ENCODE data around the gene HUNK. TPM values are rescaled to one million over a fixed set of nuclear protein-coding genes. Genes with fewer than 3 reads are reported as not detected.

Gene HUNK
- total and polyA plus RNA-seq, 7 experiments from 2014 or later = 0.16 to 0.54 (median 0.30) TPM; not detected in 4

DNA sequence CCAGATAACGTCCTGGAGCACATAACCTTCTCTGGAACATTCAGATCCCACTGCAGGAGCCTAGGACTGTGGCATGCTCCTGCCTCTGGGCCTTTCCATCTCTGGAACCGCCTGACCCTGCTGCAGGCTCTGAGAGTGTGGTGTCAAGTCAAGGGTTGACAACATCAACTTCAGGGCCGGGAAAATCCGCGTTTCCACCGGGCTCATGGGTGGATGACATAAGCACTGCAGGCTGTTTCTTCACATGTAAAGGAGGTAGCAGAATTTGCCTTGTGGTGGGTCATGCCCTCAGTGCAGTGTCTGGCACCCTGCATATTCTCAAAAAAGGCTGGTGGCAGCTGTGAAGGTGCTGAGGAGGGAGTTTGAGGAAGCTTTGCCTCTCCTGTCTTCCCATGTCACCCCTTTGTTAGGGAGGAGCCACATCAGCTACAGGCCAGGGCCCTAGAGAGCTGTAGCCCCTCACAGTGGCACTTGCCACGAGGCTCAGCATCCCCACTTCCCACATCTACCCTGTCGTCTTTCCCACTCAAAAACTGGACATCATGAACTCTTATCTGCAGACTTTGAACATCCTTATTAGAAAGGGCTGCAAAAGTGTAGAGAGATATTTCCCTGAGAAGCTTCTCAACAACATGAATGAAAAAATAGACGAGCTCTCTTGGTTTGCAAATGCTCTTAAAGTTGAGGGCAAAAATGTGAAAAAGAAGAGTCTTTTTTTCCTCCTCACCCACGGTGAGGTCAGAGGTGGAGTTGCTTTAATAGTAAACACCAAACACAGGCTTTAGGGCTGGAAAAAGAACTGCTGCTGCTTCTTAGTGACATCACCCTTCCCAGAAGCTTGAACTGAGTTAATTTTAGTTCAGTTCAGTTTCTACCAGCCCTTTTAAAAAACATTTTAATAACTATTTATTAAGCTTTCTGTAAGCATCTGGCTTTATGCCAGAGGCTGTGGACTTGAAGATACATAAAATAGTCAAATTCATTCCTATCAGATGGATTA lies 121.3 kb downstream of the HUNK start:
- Mint-ChIP-seq H3K9me3 (peaks cover 0 to 1% (median 0%) of the 10 kb centered on the region in 11 donors), H3K27me3 (peaks cover 0 to 21% (median 17%) of the 10 kb centered on the region in 5 donors), H3K4me3 (no peak overlapping the region), H3K4me1 (no peaks in the 10 kb centered on the region), H3K27ac (no peak overlapping the region), H3K36me3 (no peaks in the 10 kb centered on the region)
- POLR2A ChIA-PET = no interaction called here
- Histone ChIP-seq H3K4me3 (ENCODE audit: low read length) (no peak overlapping the region), H3K27ac (ENCODE audit: low read depth, low read length) (no peak overlapping the region), H3K9me3 (ENCODE audit: control insufficient read depth in 2 of 3, low read length in 3 of 3) (no peaks in the 10 kb centered on the region), H3K36me3 (ENCODE audit: control insufficient read depth in 2 of 3, insufficient read depth in 3 of 3, low read length in 3 of 3) (no peaks in the 10 kb centered on the region), H3K27me3 (ENCODE audit: control insufficient read depth in 2 of 2, insufficient read depth in 2 of 2, low read length in 2 of 2) (no peaks in the 10 kb centered on the region), H3K4me1 (ENCODE audit: control insufficient read depth in 2 of 2, insufficient read depth in 2 of 2, low read length in 2 of 2) (no peaks in the 10 kb centered on the region)
- CTCF ChIA-PET = no interaction called here
- DNase-seq (no peak), ATAC-seq (no peak)
- intact Hi-C loops (cut with micrococcal nuclease) = no loop called here

DNA sequence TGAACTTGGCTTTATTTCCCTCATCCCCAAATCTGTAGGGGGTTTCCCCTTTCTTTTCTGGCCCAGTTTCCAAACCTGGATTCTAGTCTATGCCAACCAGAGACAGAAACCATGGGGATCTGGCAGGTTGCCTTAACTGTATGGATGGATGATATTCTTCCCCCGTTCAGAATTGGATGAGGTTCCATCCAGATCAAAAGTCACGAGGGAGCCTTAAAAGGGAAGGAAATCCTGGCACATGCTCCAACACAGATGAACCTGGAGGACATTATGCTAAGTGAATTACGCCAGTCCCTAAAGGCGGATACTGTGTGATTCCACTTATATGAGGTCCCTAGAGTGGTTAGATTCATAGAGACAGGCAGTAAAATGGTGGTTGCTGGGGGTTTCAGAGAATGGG lies 124.4 kb downstream of the HUNK start:
- H3K4me1 Mint-ChIP-seq = no peaks in the 10 kb centered on the region
- DNase-seq = no peak
- intact Hi-C loops (cut with micrococcal nuclease) = no loop called here
- no peak overlapping the region for H3K27ac Mint-ChIP-seq
- no peaks in the 10 kb centered on the region for H3K4me1 ChIP-seq (ENCODE audit: control insufficient read depth in 2 of 2, insufficient read depth in 2 of 2, low read length in 2 of 2)
- ChIA-PET CTCF (no interaction called here), POLR2A (interaction anchor here (0.6 kb wide), 1 partner anchor 9 kb away, joined by 5 read pairs; no protein-coding TSS in a partner anchor)
- H3K36me3 ChIP-seq (ENCODE audit: control insufficient read depth in 2 of 3, insufficient read depth in 3 of 3, low read length in 3 of 3) = no peaks in the 10 kb centered on the region
- H3K27me3 ChIP-seq (ENCODE audit: control insufficient read depth in 2 of 2, insufficient read depth in 2 of 2, low read length in 2 of 2) = no peaks in the 10 kb centered on the region
- no peaks in the 10 kb centered on the region for H3K9me3 Mint-ChIP-seq
- no peaks in the 10 kb centered on the region for H3K36me3 Mint-ChIP-seq
- no peaks in the 10 kb centered on the region for H3K9me3 ChIP-seq (ENCODE audit: control insufficient read depth in 2 of 3, low read length in 3 of 3)
- ATAC-seq = no peak
- H3K27me3 Mint-ChIP-seq = peaks cover 0 to 11% (median 5%) of the 10 kb centered on the region in 5 donors
- H3K27ac ChIP-seq (ENCODE audit: low read depth, low read length) = no peak overlapping the region
- H3K4me3 Mint-ChIP-seq = no peak overlapping the region
- H3K4me3 ChIP-seq (ENCODE audit: low read length) = no peak overlapping the region

DNA sequence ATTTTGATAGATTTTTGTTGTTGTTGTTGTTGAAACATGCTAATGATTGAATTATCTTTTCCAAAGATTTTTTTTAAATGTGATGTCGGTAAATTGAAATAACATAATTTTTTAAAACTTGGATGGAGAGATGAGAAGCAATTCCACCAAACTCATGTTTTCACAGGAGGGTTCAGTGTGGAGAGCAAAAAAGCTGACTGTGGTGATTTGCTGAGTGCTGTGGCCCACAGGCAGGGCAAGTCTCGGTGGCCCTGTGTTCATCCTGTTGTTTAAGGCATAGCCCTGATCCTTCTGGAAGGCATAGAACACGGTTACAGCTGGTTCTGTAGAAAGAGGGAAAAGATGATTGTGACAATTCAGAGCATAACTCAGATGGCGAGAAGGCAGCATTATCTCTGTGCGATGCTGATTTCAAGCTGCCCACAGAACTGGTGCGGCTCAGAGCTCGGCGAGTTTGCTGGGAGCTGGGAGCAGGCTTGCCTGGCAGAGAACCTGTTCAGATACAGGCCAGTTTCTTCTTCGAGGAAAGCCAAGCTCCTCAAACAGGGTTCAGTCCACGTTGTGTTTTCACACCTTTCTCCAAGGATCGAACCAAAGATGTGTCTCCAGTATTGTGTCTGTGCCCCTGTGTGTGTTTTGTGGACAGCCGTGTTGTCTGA lies 127.1 kb downstream of the HUNK start:
- Mint-ChIP-seq H3K9me3 (peaks cover 0 to 4% (median 0%) of the 10 kb centered on the region in 11 donors), H3K36me3 (no peaks in the 10 kb centered on the region), H3K27ac (no peak overlapping the region), H3K27me3 (peaks cover 0 to 5% (median 4%) of the 10 kb centered on the region in 5 donors), H3K4me1 (no peaks in the 10 kb centered on the region), H3K4me3 (no peak overlapping the region)
- no peak overlapping the region for H3K4me3 ChIP-seq (ENCODE audit: low read length)
- H3K27ac ChIP-seq (ENCODE audit: low read depth, low read length) = no peak overlapping the region
- H3K36me3 ChIP-seq (ENCODE audit: control insufficient read depth in 2 of 3, insufficient read depth in 3 of 3, low read length in 3 of 3) = no peaks in the 10 kb centered on the region
- ChIA-PET CTCF (no interaction called here), POLR2A (no interaction called here)
- no peaks in the 10 kb centered on the region for H3K27me3 ChIP-seq (ENCODE audit: control insufficient read depth in 2 of 2, insufficient read depth in 2 of 2, low read length in 2 of 2)
- H3K9me3 ChIP-seq (ENCODE audit: control insufficient read depth in 2 of 3, low read length in 3 of 3) = no peaks in the 10 kb centered on the region
- intact Hi-C loops (cut with micrococcal nuclease) = no loop called here
- H3K4me1 ChIP-seq (ENCODE audit: control insufficient read depth in 2 of 2, insufficient read depth in 2 of 2, low read length in 2 of 2) = no peaks in the 10 kb centered on the region
- DNase-seq (no peak), ATAC-seq (no peak)

DNA sequence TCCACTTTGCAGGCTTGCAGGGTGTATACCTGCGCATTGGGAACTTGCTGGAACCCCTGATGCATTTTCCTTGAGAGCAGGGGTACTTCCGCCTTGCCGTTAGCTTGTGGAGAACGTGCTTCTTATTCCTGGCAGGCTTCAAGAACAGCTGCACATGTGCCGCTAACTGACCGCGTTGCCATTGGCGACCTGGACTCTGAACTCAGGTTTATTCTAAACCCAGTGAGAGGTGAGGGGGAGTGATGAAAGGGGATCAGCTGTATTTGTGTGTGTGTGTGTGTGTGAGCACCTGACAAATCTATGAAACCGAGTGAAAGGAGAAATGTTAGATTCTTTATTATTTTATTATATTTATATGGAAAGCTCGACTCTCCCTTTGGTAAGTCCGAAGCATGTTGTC lies 128.6 kb downstream of the HUNK start:
- intact Hi-C loops (cut with micrococcal nuclease) = no loop called here
- H3K4me1 ChIP-seq (ENCODE audit: control insufficient read depth in 2 of 2, insufficient read depth in 2 of 2, low read length in 2 of 2) = no peaks in the 10 kb centered on the region
- H3K27ac ChIP-seq (ENCODE audit: low read depth, low read length) = no peak overlapping the region
- no peaks in the 10 kb centered on the region for H3K9me3 ChIP-seq (ENCODE audit: control insufficient read depth in 2 of 3, low read length in 3 of 3)
- no peaks in the 10 kb centered on the region for H3K4me1 Mint-ChIP-seq
- ATAC-seq (no peak), DNase-seq (no peak)
- ChIA-PET CTCF (no interaction called here), POLR2A (no interaction called here)
- no peak overlapping the region for H3K4me3 ChIP-seq (ENCODE audit: low read length)
- H3K36me3 ChIP-seq (ENCODE audit: control insufficient read depth in 2 of 3, insufficient read depth in 3 of 3, low read length in 3 of 3) = no peaks in the 10 kb centered on the region
- peaks cover 0 to 4% (median 0%) of the 10 kb centered on the region in 11 donors for H3K9me3 Mint-ChIP-seq
- H3K27me3 ChIP-seq (ENCODE audit: control insufficient read depth in 2 of 2, insufficient read depth in 2 of 2, low read length in 2 of 2) = no peaks in the 10 kb centered on the region
- no peaks in the 10 kb centered on the region for H3K36me3 Mint-ChIP-seq
- no peak overlapping the region for H3K27ac Mint-ChIP-seq
- peaks cover 0 to 5% (median 0%) of the 10 kb centered on the region in 5 donors for H3K27me3 Mint-ChIP-seq
- H3K4me3 Mint-ChIP-seq = no peak overlapping the region

DNA sequence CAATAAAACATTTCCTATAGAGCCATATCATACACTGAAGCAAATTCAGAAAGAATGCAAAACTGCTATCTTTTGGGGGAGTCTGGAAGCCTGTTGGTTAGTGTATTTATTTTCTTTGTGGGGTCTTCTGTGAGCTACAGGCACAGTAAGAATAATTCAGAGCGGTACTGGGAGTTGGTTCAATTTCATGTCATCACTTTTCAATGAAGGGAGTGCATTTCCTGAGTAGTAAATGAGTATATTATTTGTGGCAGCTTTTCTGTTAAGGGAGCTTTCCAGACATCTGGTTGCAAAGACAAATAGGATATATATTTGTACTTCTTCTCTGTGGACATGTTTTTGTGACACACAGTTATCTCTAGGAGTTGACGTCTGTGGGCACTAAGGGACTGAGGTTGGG lies 130.6 kb downstream of the HUNK start:
- Histone ChIP-seq H3K4me3 (ENCODE audit: low read length) (no peak overlapping the region), H3K27me3 (ENCODE audit: control insufficient read depth in 2 of 2, insufficient read depth in 2 of 2, low read length in 2 of 2) (no peaks in the 10 kb centered on the region), H3K4me1 (ENCODE audit: control insufficient read depth in 2 of 2, insufficient read depth in 2 of 2, low read length in 2 of 2) (no peaks in the 10 kb centered on the region), H3K36me3 (ENCODE audit: control insufficient read depth in 2 of 3, insufficient read depth in 3 of 3, low read length in 3 of 3) (no peaks in the 10 kb centered on the region), H3K9me3 (ENCODE audit: control insufficient read depth in 2 of 3, low read length in 3 of 3) (no peaks in the 10 kb centered on the region), H3K27ac (ENCODE audit: low read depth, low read length) (no peak overlapping the region)
- Mint-ChIP-seq H3K4me3 (no peak overlapping the region), H3K36me3 (no peaks in the 10 kb centered on the region), H3K9me3 (peaks cover 0 to 4% (median 0%) of the 10 kb centered on the region in 11 donors), H3K4me1 (no peaks in the 10 kb centered on the region), H3K27me3 (peaks cover 0 to 3% (median 0%) of the 10 kb centered on the region in 5 donors), H3K27ac (no peak overlapping the region)
- no peak for ATAC-seq
- ChIA-PET CTCF (interaction anchor here (1.4 kb wide), 1 partner anchor 28 kb away, joined by 3 read pairs; no protein-coding TSS in a partner anchor), POLR2A (no interaction called here)
- DNase-seq = no peak
- intact Hi-C loops (cut with micrococcal nuclease) = no loop called here

DNA sequence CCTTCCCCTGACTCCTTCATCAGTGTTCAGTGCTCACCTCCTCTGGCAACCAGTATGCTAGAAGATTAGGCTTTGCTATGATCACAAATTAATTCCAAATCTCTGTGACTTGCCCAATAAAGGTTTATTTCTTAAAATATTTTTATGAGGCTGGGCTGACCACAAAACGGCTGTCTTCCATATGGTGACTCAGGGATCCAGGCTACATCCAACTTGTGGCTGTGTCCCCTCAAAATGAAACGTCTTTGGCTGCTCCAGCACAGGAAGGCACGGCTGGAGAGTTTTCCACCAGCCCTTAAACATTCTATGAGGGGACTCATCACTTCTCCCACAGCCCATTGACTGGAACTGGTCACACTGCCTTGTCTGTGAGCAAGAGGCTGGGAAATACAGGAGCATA lies 131.5 kb downstream of the HUNK start:
- Histone ChIP-seq H3K4me1 (ENCODE audit: control insufficient read depth in 2 of 2, insufficient read depth in 2 of 2, low read length in 2 of 2) (no peaks in the 10 kb centered on the region), H3K36me3 (ENCODE audit: control insufficient read depth in 2 of 3, insufficient read depth in 3 of 3, low read length in 3 of 3) (no peaks in the 10 kb centered on the region), H3K27me3 (ENCODE audit: control insufficient read depth in 2 of 2, insufficient read depth in 2 of 2, low read length in 2 of 2) (no peaks in the 10 kb centered on the region), H3K9me3 (ENCODE audit: control insufficient read depth in 2 of 3, low read length in 3 of 3) (no peaks in the 10 kb centered on the region), H3K4me3 (ENCODE audit: low read length) (no peak overlapping the region), H3K27ac (ENCODE audit: low read depth, low read length) (no peak overlapping the region)
- Mint-ChIP-seq H3K36me3 (no peaks in the 10 kb centered on the region), H3K9me3 (peaks cover 0 to 5% (median 0%) of the 10 kb centered on the region in 11 donors), H3K4me3 (no peak overlapping the region), H3K27ac (no peak overlapping the region), H3K4me1 (no peaks in the 10 kb centered on the region), H3K27me3 (peaks cover 0 to 7% (median 6%) of the 10 kb centered on the region in 5 donors)
- CTCF ChIA-PET = no interaction called here
- DNase-seq (no peak), ATAC-seq (no peak)
- POLR2A ChIA-PET = no interaction called here
- intact Hi-C loops (cut with micrococcal nuclease) = no loop called here
